ENCODE measurements around the gene RERG.

DNA sequence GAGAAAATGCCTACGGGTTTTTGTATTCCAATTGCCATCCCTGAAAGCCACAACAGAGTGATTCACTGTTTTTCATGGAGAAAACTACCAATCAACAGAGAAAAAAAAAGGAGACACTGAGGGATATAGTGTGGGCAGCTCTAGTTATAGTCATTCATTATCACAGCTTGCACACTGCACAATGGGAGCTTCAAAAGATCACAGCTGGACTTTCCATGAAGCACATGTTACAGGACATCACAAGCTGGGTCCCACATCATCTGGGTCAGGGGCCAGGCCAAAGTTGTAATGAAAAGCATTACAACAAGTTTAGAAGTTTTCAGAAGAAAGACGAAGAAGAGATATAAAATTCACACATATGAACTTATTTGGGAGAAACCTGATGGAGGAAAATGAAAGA lies 41.5 kb downstream of the RERG start:
- TF ChIP-seq, protein P1, sequence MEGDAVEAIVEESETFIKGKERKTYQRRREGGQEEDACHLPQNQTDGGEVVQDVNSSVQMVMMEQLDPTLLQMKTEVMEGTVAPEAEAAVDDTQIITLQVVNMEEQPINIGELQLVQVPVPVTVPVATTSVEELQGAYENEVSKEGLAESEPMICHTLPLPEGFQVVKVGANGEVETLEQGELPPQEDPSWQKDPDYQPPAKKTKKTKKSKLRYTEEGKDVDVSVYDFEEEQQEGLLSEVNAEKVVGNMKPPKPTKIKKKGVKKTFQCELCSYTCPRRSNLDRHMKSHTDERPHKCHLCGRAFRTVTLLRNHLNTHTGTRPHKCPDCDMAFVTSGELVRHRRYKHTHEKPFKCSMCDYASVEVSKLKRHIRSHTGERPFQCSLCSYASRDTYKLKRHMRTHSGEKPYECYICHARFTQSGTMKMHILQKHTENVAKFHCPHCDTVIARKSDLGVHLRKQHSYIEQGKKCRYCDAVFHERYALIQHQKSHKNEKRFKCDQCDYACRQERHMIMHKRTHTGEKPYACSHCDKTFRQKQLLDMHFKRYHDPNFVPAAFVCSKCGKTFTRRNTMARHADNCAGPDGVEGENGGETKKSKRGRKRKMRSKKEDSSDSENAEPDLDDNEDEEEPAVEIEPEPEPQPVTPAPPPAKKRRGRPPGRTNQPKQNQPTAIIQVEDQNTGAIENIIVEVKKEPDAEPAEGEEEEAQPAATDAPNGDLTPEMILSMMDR (IDR thresholded peaks at IDR 0.05): no peak
- TF ChIP-seq POLR2AphosphoS5 (IDR thresholded peaks at IDR 0.05): no peak
